HEK293 (cell line): ENCODE data around the gene HM13.
"Not testable (repeated sequence)": the region's sequence is repeated elsewhere in the genome, so short reads cannot be mapped to it uniquely, and the experiment has no call there.

Experiments used
- BCL11B ChIP-seq: fragments of 450-650 bp; formaldehyde crosslinking; IDR thresholded peaks from 2 replicates; pipeline ENCODE4 v1.5.1; 2016; ENCODE audit warnings: low read depth, missing biosample characterization, missing genetic modification characterization
- IKZF3 ChIP-seq: fragments of 450-650 bp; IDR thresholded peaks from 2 replicates; pipeline ENCODE4 v1.5.0; 2018; ENCODE audit warnings: missing biosample characterization, mild to moderate bottlenecking, missing genetic modification characterization, moderate library complexity
- KLF10 ChIP-seq: fragments of 450-650 bp; IDR thresholded peaks from 2 replicates; pipeline ENCODE4 v1.5.1; 2018; ENCODE audit warnings: missing biosample characterization, mild to moderate bottlenecking, missing genetic modification characterization
- KLF8 ChIP-seq: fragments of 450-650 bp; formaldehyde crosslinking; IDR thresholded peaks from 2 replicates; pipeline ENCODE4 v1.5.1; 2016; ENCODE audit warnings: missing biosample characterization, missing genetic modification characterization
- MYNN ChIP-seq: fragments of 450-650 bp; formaldehyde crosslinking; IDR thresholded peaks from 2 replicates; pipeline ENCODE4 v1.5.1; 2016; ENCODE audit warnings: missing biosample characterization, missing genetic modification characterization, borderline replicate concordance
- ZNF202 ChIP-seq: fragments of 450-650 bp; formaldehyde crosslinking; IDR thresholded peaks from 2 replicates; pipeline ENCODE4 v1.5.1; 2016; ENCODE audit warnings: missing biosample characterization, missing genetic modification characterization, borderline replicate concordance
- ZNF274 ChIP-seq, 2 experiments: fragments of 200-500 bp in 1 of 2; fragments of 450-650 bp in 1 of 2; sonication (Bioruptor generic) in 1 of 2; formaldehyde crosslinking in 1 of 2; IDR thresholded peaks; 2 replicates each; pipeline versions ENCODE4 v1.5.1 to v1.6.1; 2014 to 2016; ENCODE audit warnings: borderline replicate concordance in 1 of 2, inconsistent platforms in 1 of 2, low read length in 1 of 2, missing biosample characterization in 1 of 2, missing genetic modification characterization in 1 of 2
- TF ChIP-seq, protein P1 (sequence below): fragments of 450-650 bp; formaldehyde crosslinking; IDR thresholded peaks from 2 replicates; pipeline ENCODE4 v1.5.1; 2016; ENCODE audit warnings: missing biosample characterization, missing genetic modification characterization

- not testable (repeated sequence) for TF ChIP-seq KLF8 (tag by site-specific recombination); MYNN (tag by site-specific recombination); BCL11B (tag by site-specific recombination); IKZF3 (tag by site-specific recombination); KLF10; ZNF202 (tag by site-specific recombination); ZNF274 (IDR thresholded peaks at IDR 0.05; ENCODE audit: low read length); ZNF274 (tag by site-specific recombination; IDR thresholded peaks at IDR 0.05; ENCODE audit: borderline replicate concordance)
- TF ChIP-seq, protein P1, sequence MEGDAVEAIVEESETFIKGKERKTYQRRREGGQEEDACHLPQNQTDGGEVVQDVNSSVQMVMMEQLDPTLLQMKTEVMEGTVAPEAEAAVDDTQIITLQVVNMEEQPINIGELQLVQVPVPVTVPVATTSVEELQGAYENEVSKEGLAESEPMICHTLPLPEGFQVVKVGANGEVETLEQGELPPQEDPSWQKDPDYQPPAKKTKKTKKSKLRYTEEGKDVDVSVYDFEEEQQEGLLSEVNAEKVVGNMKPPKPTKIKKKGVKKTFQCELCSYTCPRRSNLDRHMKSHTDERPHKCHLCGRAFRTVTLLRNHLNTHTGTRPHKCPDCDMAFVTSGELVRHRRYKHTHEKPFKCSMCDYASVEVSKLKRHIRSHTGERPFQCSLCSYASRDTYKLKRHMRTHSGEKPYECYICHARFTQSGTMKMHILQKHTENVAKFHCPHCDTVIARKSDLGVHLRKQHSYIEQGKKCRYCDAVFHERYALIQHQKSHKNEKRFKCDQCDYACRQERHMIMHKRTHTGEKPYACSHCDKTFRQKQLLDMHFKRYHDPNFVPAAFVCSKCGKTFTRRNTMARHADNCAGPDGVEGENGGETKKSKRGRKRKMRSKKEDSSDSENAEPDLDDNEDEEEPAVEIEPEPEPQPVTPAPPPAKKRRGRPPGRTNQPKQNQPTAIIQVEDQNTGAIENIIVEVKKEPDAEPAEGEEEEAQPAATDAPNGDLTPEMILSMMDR (tag by site-specific recombination), result not testable (repeated sequence)
Observed at GRCh38 chr20:31579941-31580651, 65.9 kb downstream of the HM13 start.
